Endothelial cell of umbilical vein (primary cell): ENCODE data around the gene SERPINE1. TPM values are rescaled to one million over a fixed set of nuclear protein-coding genes. Genes with fewer than 3 reads are reported as not detected.

Experiments used
- BruUV-seq: library from RNA; stranded (reverse); fragments of 400-500 nt; replicated peaks from 2 replicates; lab custom pipeline; 2021; lab: Mats Ljungman, UMichigan
- CTCF ChIA-PET: fragments of 300-600, 350-600 bp; sonication (Branson Sonifier 250); formaldehyde crosslinking; loops from one replicate; lab custom pipeline; 2021; ENCODE audit warnings: antibody characterized with exemption, inconsistent platforms; lab: Charles Lee
- POLR2A ChIA-PET: fragments of 300-600, 350-600 bp; sonication (Branson Sonifier 250); formaldehyde crosslinking; loops from one replicate; lab custom pipeline; 2021; ENCODE audit warnings: antibody characterized with exemption, inconsistent platforms; lab: Charles Lee
- DNase-seq: peaks from one replicate; pipeline ENCODE4 v3.0.0-alpha.2; 2011; ENCODE audit warnings: low read depth, low spot score
- FAIRE-seq: peaks from 2 replicates; lab custom pipeline; 2011; peaks lifted over from hg19 to GRCh38; lab: Jason Lieb, UNC
- H2AFZ ChIP-seq: 2 replicates; pipeline ENCODE4 v1.6.0; 2012; ENCODE audit warnings: low read depth, low read length, control low read depth, inconsistent platforms
- H3K27ac ChIP-seq: 2 replicates; pipeline ENCODE4 v1.5.1; 2011; ENCODE audit warnings: low read depth, mild to moderate bottlenecking, control low read depth, low read length, moderate library complexity; ENCODE audit not compliant: insufficient read depth
- H3K27me3 ChIP-seq, 2 experiments: 2 replicates each; pipeline versions ENCODE4 v1.6.0 to v1.6.1; 2011; ENCODE audit warnings: low read length in 2 of 2, mixed read lengths in 1 of 2; ENCODE audit not compliant: control insufficient read depth in 2 of 2, insufficient read depth in 2 of 2
- H3K36me3 ChIP-seq, 2 experiments: 2 replicates in 1 of 2; 3 replicates in 1 of 2; pipeline ENCODE4 v1.5.1; 2011; ENCODE audit warnings: low read length in 2 of 2, mild to moderate bottlenecking in 1 of 2, moderate library complexity in 1 of 2; ENCODE audit not compliant: control insufficient read depth in 2 of 2, insufficient read depth in 2 of 2; ENCODE audit errors: extremely low read depth in 1 of 2
- H3K4me1 ChIP-seq: 3 replicates; pipeline ENCODE4 v1.5.1; 2011; ENCODE audit warnings: mild to moderate bottlenecking, low read length; ENCODE audit not compliant: control insufficient read depth, insufficient read depth; ENCODE audit errors: extremely low read depth
- H3K4me2 ChIP-seq: 2 replicates; pipeline ENCODE4 v1.6.1; 2011; ENCODE audit warnings: low read length, control low read depth, mixed read lengths; ENCODE audit not compliant: insufficient read depth
- H3K4me3 ChIP-seq, 3 experiments: fragments of 200-600 bp in 1 of 3; sonication (generic), shearing (Covaris generic) in 1 of 3; replicated peaks in 1 of 3; 2 replicates each; pipeline ENCODE4 v1.5.1; 2011 to 2016; ENCODE audit warnings: control low read depth in 3 of 3, low read length in 3 of 3, mild to moderate bottlenecking in 2 of 3, inconsistent platforms in 1 of 3, low read depth in 1 of 3, moderate library complexity in 1 of 3; ENCODE audit not compliant: insufficient read depth in 1 of 3
- H3K79me2 ChIP-seq: 2 replicates; pipeline ENCODE4 v1.6.0; 2012; ENCODE audit warnings: low read length, inconsistent platforms; ENCODE audit not compliant: control insufficient read depth, insufficient read depth
- H3K9ac ChIP-seq: replicated peaks from 2 replicates; pipeline ENCODE3; 2011; ENCODE audit warnings: low read length, control low read depth; ENCODE audit not compliant: insufficient read depth; ENCODE audit errors: extremely low read depth
- H3K9me1 ChIP-seq: replicated peaks from 3 replicates; pipeline ENCODE4 v1.6.0; 2011; ENCODE audit warnings: mild to moderate bottlenecking, low read length; ENCODE audit not compliant: control insufficient read depth, insufficient read depth; ENCODE audit errors: extremely low read depth
- H3K9me3 ChIP-seq: replicated peaks from 2 replicates; pipeline ENCODE4 v1.5.1; 2012; ENCODE audit warnings: low read length, inconsistent platforms; ENCODE audit not compliant: control insufficient read depth, insufficient read depth
- H4K20me1 ChIP-seq: replicated peaks from 2 replicates; pipeline ENCODE3; 2011; ENCODE audit warnings: mild to moderate bottlenecking, low read length; ENCODE audit not compliant: control insufficient read depth, insufficient read depth; ENCODE audit errors: extremely low read depth
- CTCF ChIP-seq, 2 donors: IDR thresholded peaks; 1 replicate in 1 of 2; 2 replicates in 1 of 2; pipeline ENCODE4 v1.5.1; 2011; ENCODE audit warnings: low read length in 2 of 2, mild to moderate bottlenecking in 2 of 2, moderate library complexity in 2 of 2, control low read depth in 1 of 2, inconsistent platforms in 1 of 2, low read depth in 1 of 2; ENCODE audit not compliant: insufficient read depth in 1 of 2; ENCODE audit errors: extremely low read depth in 1 of 2
- GATA2 ChIP-seq: IDR thresholded peaks from 2 replicates; pipeline ENCODE4 v1.7.0; 2011; ENCODE audit warnings: low read depth, mild to moderate bottlenecking, moderate library complexity, mixed read lengths, low read length; ENCODE audit not compliant: insufficient read length, insufficient read depth
- JUN ChIP-seq: IDR thresholded peaks from 2 replicates; pipeline ENCODE4 v1.6.1; 2011; ENCODE audit warnings: borderline replicate concordance, low read depth; ENCODE audit not compliant: insufficient read length, insufficient read depth
- dilution Hi-C: fragments of 300-500 bp; cut with MboI; formaldehyde crosslinking; loops from one replicate; pipeline ENCODE4 v1.15.0; 2019; ENCODE audit warnings: low sequenced_read_pairs; ENCODE audit not compliant: extremely low pct_ligation_motif_present
- intact Hi-C: fragments of 100-400 bp; cut with micrococcal nuclease; formaldehyde crosslinking; loops from one replicate; pipeline ENCODE4 v1.10.0; 2022
- polyA plus RNA-seq, 4 experiments: library from polyadenylated mRNA; depleted of rRNA in 3 of 4; stranded (reverse) in 3 of 4; unstranded in 1 of 4; fragments of >200 nt; gene quantifications; 2 replicates each; pipeline versions ENCODE4 v1.2.1 to v1.2.3, GENCODE V29; 2011 to 2012; ENCODE audit warnings: missing spikeins in 1 of 4
- total RNA-seq: library from RNA; stranded (reverse); gene quantifications from 2 replicates; pipeline ENCODE4 v1.2.3, GENCODE V29; 2021

Gene SERPINE1
- total and polyA plus RNA-seq, 2 donors (not counting 3 experiments of a cell fraction or from before 2014, with no cell fraction given), result 2,296 to 4,637 TPM

- H3K27ac ChIP-seq, result no peak overlapping the region
- POLR2A ChIA-PET, result no interaction called here
- H4K20me1 ChIP-seq, result no peaks in the 10 kb centered on the region
- DNase-seq (peak; percentile 71), FAIRE-seq (peak; percentile 83)
- H3K27me3 ChIP-seq, result peaks cover 83 to 85% of the 10 kb centered on the region in 2 experiments
- H3K4me2 ChIP-seq, result no peak overlapping the region
- H3K36me3 ChIP-seq, result no peaks in the 10 kb centered on the region
- intact Hi-C loops, result loop anchor here (1.0 to 10.0 kb wide), 5 partner anchors 22 to 565 kb away; partner anchors contain the start of gene ACHE
- no TSS peak for BruUV-seq
- no peaks in the 10 kb centered on the region for H3K79me2 ChIP-seq
- no peak overlapping the region for H3K9ac ChIP-seq
- peaks cover 3% of the 10 kb centered on the region for H3K4me1 ChIP-seq
- no peak for TF ChIP-seq JUN
- TF ChIP-seq GATA2, result no peak
- TF ChIP-seq CTCF (IDR thresholded peaks at IDR 0.05; ENCODE audit: extremely low read depth in 1 of 2, insufficient read depth in 1 of 2, low read depth in 1 of 2, low read length in 2 of 2), result peak; percentile 90 to 98
- H3K4me3 ChIP-seq, result no peak overlapping the region
- no peaks in the 10 kb centered on the region for H3K9me3 ChIP-seq
- H3K9me1 ChIP-seq, result no peaks in the 10 kb centered on the region
- no peak overlapping the region for H2AFZ ChIP-seq
- dilution Hi-C loops, result no loop called here
- CTCF ChIA-PET, result interaction anchor here (0.8 to 3.1 kb wide), 10 partner anchors 11 to 113 kb away, joined by 3 to 49 read pairs (median 5); partner anchors contain the start of genes PLOD3 and ZNHIT1
Measured at GRCh38 chr7:101169838-101170551, 43.1 kb downstream of the SERPINE1 start.
